Fibroblast of skin of left quadriceps (primary cell): ENCODE results near the gene SPRR2F.
"Not testable (repeated sequence)": the region's sequence is repeated elsewhere in the genome, so short reads cannot be mapped to it uniquely, and the experiment has no call there.

ENCODE experiments used
- DNase-seq, 2 experiments: peaks; one replicate each; pipeline ENCODE4 v3.0.0-alpha.2; 2013; ENCODE audit warnings: low read depth in 2 of 2

The SPRR2F gene, protein sequence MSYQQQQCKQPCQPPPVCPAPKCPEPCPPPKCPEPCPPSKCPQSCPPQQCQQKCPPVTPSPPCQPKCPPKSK

GRCh38 chr1:153113416-153113815, at the start of gene SPRR2F:
TSS of gene SPRR2F (minus strand) at chr1:153113516. CDS start at chr1:153112733, 783 bp downstream.
- no peak for DNase-seq

DNA sequence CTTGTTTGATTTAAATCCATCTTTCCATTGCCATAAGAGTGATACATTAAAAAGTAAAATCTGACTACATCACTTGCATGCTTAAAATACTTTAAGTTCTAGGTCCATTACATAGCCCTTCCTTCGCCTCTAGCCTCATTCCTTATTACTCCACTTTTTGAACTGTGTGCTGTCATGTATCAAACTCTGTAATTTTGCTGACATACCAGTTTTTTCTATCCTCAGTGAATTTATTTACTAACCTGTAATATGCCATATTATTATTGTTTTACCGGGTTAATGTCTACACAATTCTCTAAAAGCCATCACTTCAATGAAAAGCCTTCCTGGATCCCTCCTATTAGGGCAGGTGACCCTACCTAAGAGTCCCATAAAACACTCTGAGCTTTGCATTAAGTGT, 42.2 kb upstream of the SPRR2F start:
- no peak for DNase-seq

- DNase-seq = no peak
These were observed 39.2 kb upstream of the SPRR2F start for GRCh38 chr1:153152481-153152880.

DNA sequence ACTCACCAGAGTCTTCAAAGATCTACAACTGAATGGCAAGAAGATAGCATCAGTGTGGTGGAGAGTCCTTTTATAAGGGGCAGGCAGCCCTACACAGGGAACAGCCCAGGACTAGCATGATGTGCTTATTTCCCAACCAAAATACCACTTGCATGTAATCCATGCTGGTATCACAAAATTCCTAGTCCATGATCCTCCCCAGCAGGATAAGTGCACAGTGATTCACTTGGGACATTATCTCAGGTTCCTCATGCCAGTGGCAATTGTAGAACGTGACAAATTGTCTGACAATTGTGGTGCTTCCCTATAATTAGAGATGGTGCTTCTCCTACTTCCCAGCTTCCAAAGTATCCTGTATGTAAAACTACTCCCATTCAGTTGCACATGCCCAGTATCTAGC, 37.5 kb upstream of the SPRR2F start, which contains the start of gene SPRR2G:
Gene SPRR2G (minus strand): TSS at position 45 of the 400 bp plus-strand sequence. CDS start 780 bp downstream, outside the sequence.
- no peak for DNase-seq

- no peak for DNase-seq
These were observed 28.1 kb upstream of the SPRR2F start for GRCh38 chr1:153141377-153141776.

GRCh38 chr1:153140484-153140883, 27.2 kb upstream of the SPRR2F start:
- no peak for DNase-seq

GRCh38 chr1:153133743-153134142, 20.4 kb upstream of the SPRR2F start:
- no peak for DNase-seq

DNA sequence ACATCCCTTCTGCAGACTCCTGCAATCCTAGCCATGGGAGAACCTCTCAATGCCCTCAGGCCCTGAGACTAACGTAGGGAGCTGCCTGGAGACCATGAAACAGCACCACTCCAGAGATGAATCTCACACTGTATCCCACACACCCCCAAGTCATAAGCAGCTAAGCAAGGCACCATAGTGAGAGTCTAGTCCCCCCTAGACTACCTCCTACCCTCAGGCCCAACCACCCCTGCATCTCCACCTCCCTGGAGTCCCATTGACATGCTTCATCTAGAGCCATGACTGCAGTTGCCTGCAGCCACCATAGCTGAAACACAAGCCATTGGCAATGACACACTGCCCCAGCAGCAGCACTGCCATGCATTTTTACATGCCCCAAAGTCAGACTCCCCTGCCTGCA, 20.0 kb upstream of the SPRR2F start:
- no peak for DNase-seq

GRCh38 chr1:153128688-153129087, 15.4 kb upstream of the SPRR2F start:
- DNase-seq = not testable (repeated sequence)

DNA sequence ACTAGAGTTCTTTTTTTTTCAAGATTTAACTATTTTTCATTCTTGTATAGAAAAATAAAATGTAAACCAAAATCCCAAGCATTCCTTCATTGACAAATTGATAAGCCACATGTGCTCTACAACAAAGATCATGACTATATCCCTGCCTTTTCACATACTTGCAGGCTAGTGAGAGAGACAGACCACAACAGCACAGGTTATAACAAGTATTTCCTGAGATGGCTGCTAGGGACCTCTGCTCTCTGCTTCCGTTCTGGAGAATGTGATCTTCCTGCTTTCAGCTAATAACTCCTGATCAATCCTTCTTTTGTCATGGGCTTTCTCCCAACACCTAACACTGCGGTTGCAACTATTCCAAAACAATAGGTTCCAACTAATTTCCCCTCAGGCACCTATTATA, 14.0 kb upstream of the SPRR2F start:
- DNase-seq = no peak

DNA sequence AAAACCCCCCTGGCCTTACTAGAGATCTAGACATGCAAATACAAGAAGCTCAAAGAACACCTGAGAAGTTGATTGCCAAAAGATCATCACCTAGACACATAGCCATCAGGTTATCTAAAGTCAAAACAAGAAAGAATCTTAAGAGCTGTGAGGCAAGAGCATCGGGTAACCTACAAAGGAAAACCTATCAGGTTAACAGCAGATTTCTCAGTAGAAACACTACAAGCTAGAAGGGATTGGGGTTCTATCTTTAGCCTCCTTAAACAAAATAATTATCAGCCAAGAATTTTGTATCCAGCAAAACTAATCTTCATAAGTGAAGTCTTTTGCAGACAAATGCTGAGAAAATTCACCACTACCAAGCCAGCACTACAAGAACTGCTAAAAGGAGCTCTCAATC, 12.2 kb upstream of the SPRR2F start:
- DNase-seq = no peak

- DNase-seq = not testable (repeated sequence)
These were observed 10.5 kb upstream of the SPRR2F start for GRCh38 chr1:153123793-153124192.

GRCh38 chr1:153122831-153123421, 9.6 kb upstream of the SPRR2F start:
- DNase-seq = no peak

DNA sequence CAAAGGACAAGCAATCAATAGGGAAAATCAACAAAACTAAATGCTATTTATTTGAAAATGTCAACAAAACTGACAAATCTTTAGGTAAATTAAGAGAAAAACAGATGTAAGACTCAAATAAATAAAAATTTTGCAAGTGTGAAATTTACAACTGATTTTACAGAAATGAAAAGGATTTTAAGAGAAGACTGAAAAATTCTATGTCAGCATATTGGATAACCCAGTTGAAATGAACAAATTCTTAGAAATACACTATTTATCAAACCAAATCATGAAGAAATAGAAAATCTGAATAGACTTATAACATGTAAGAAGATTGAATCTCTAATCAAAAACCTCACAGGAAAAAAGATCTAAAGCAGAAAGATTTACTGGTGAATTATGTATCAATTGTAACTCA, 7.6 kb upstream of the SPRR2F start:
- no peak for DNase-seq

GRCh38 chr1:153119491-153119971, 6.2 kb upstream of the SPRR2F start:
- DNase-seq = no peak

- not testable (repeated sequence) for DNase-seq
These were observed 1.9 kb upstream of the SPRR2F start for GRCh38 chr1:153115264-153115663.

DNA sequence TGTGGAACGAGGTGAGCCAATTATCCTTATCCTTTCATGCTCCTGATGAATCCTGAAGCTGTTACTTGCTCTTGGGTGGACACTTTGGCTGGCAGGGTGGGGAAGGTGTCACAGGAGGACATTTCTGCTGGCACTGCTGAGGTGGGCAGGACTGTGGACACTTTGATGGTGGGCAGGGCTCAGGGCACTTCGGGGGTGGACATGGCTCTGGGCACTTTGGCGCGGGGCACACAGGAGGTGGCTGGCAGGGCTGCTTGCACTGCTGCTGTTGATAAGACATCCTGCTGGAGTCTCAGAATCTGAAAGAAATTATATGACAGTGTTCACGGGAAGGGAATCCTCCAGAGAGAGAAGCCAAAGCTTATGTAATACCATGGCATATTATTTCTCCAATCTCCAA, 862 bp downstream of the SPRR2F start:
- not testable (repeated sequence) for DNase-seq

DNA sequence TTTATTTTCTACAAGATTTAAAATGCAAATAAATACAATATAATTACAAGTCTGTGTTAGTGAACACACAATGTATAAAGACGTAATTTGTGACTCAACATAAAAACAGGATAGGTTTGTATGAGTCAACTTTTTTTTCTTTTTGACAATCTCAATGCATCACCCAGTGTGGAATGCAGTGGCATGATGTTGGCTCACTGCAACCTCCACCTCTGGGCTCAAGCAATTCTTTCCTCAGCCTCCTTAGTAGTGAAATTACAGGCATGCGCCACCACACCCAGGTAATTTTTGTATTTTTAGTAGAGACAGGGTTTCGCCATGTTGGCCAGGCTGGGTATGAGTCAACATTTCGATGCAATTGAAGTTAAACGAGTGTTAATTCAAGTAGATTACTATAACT, 13.1 kb downstream of the SPRR2F start:
- DNase-seq = peak in 1 of 2 experiments; percentile 2

DNA sequence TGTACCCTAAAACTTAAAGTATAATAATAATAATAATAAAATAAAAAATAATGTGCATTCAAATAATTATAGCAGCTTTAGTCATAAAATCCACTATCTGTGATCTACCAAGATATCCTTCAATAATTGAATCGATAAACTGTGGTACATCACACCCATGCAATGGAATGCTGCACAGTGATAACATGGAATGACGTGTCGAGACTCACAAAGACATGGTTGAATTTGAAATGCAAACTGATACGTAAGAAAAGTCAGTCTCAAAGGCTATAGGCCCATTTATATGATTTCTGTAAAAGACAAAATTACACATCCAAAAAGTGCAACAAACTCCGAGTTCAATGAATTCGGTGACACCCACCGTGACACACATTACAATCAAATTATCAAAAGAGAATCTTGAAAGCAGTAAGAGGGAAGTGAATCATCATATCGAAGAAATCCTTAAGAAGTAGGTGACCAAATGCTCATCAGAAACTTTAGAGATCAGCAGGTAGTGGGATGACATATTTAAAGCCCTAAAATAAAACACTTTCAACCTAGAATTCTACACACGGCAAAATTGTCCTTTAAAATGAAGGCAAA, 13.8 kb downstream of the SPRR2F start:
- no peak for DNase-seq

DNA sequence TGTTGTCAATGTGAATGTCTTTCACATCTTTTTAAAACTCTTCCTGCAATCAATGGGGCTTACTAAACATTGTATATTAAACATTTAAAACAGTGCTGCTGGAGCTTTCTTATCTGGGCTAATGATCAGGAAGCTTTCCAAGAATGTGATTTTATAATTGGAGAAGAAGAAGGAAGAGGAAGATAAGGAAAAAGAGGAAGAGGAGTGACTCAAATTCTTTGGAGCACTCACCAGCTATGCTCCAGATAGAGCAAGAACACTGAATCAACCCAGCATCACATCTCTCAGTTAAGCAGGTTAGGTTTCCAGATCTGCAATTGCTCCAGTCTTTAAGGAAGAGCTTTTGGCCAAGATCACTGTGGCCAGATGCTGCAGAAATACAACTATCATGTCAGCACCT, 17.6 kb downstream of the SPRR2F start:
- DNase-seq = no peak

GRCh38 chr1:153094426-153094825, 18.9 kb downstream of the SPRR2F start, which contains the start of gene SPRR2E:
TSS of gene SPRR2E (minus strand) at chr1:153094526. CDS start at chr1:153093751, 775 bp downstream.
- no peak for DNase-seq

GRCh38 chr1:153087652-153088051, 25.7 kb downstream of the SPRR2F start:
- DNase-seq = no peak

DNA sequence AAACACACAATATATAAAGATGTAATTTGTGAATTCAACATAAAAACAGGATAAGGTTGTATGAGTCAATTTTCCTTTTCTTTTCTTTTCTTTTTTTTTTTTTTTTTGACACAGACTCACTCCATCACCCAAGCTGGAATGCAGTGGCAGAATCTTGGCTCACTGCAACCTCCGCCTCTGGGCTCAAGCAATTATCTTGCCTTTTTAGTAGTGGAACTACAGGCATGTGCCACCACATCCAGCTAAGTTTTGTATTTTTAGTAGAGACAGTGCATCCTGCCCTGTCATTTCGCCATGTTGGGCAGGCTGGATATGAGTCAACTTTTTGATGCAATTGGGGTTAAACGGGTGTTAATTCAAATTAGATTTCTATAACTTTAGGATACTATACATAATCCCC, 31.6 kb downstream of the SPRR2F start:
- no peak for DNase-seq
